SU-DHL-6 (cell line): Measurements from ENCODE around the gene LRP1B.

ENCODE experiments used
- H2AFZ ChIP-seq: fragments of 200-600 bp; sonication (generic); 2 replicates; pipeline ENCODE4 v1.6.1; 2014; ENCODE audit warnings: low read depth, mild to moderate bottlenecking, moderate library complexity, mixed read lengths, antibody characterized with exemption, low read length; ENCODE audit not compliant: severe bottlenecking
- H3F3A ChIP-seq: fragments of 200-600 bp; shearing (Covaris generic); 2 replicates; pipeline ENCODE4 v1.6.0; 2016; ENCODE audit warnings: antibody characterized with exemption, mild to moderate bottlenecking; ENCODE audit not compliant: insufficient read depth
- H3K27ac ChIP-seq: fragments of 200-600 bp; sonication (generic); 2 replicates; pipeline ENCODE4 v1.5.1; 2016; ENCODE audit warnings: low read depth, mild to moderate bottlenecking, low read length, moderate library complexity, mixed read lengths
- H3K27me3 ChIP-seq: fragments of 200-600 bp; sonication (generic), shearing (Covaris generic); 2 replicates; pipeline ENCODE4 v1.6.0; 2014; ENCODE audit warnings: mild to moderate bottlenecking, low read length
- H3K36me3 ChIP-seq: fragments of 200-600 bp; sonication (generic); 2 replicates; pipeline ENCODE4 v1.6.1; 2014; ENCODE audit warnings: mild to moderate bottlenecking, low read length, mixed read lengths
- H3K4me2 ChIP-seq: fragments of 300-600, 200-600 bp; shearing (Covaris generic), sonication (generic); 2 replicates; pipeline ENCODE4 v1.6.0; 2014; ENCODE audit warnings: low read length, low read depth, mild to moderate bottlenecking; ENCODE audit not compliant: poor library complexity, severe bottlenecking
- H3K4me3 ChIP-seq: fragments of 200-600 bp; sonication (generic); 2 replicates; pipeline ENCODE4 v1.5.1; 2014; ENCODE audit warnings: antibody characterized with exemption, low read length, mild to moderate bottlenecking, mixed read lengths; ENCODE audit not compliant: insufficient read depth, poor library complexity, severe bottlenecking
- H3K79me2 ChIP-seq: fragments of 200-600 bp; sonication (generic); 2 replicates; pipeline ENCODE4 v1.6.1; 2014; ENCODE audit warnings: mild to moderate bottlenecking, low read length, moderate library complexity; ENCODE audit not compliant: insufficient read depth
- H3K9ac ChIP-seq: fragments of 200-600 bp; sonication (generic); 2 replicates; pipeline ENCODE4 v1.7.0; 2014; ENCODE audit warnings: mild to moderate bottlenecking, low read length
- H3K9me2 ChIP-seq: fragments of 200-600 bp; sonication (generic); replicated peaks from 2 replicates; pipeline ENCODE4 v1.6.1; 2014; ENCODE audit warnings: low read length; ENCODE audit not compliant: insufficient read depth
- H3K9me3 ChIP-seq: fragments of 200-600 bp; sonication (generic); 2 replicates; pipeline ENCODE4 v1.6.1; 2014; ENCODE audit warnings: low read length, mixed read lengths; ENCODE audit not compliant: insufficient read depth
- H4K20me1 ChIP-seq: fragments of 200-600 bp; sonication (generic); 2 replicates; pipeline ENCODE4 v1.6.1; 2014; ENCODE audit warnings: low read depth, mild to moderate bottlenecking, antibody characterized with exemption, low read length, moderate library complexity, mixed read lengths
- CTCF ChIP-seq: fragments of 200-600 bp; sonication (generic); IDR thresholded peaks from one replicate; pipeline ENCODE4 v1.5.1; 2017; ENCODE audit warnings: antibody characterized with exemption, mild to moderate bottlenecking, low read length, moderate library complexity; ENCODE audit not compliant: insufficient read depth, poor library complexity, severe bottlenecking
- EZH2phosphoT487 ChIP-seq: fragments of 200-600 bp; sonication (generic), shearing (Covaris generic); conservative IDR thresholded peaks from 2 replicates; pipeline ENCODE4 v1.6.1; 2018; ENCODE audit warnings: mild to moderate bottlenecking, antibody characterized with exemption, low read length, moderate library complexity, mixed read lengths

LRP1B gene

GRCh38 chr2:140891614-140892212 lies 1239.1 kb downstream of the LRP1B start:
- Histone ChIP-seq H3K9me3 (no peaks in the 10 kb centered on the region), H3K9ac (no peak overlapping the region), H3K27ac (no peak overlapping the region), H3K27me3 (no peaks in the 10 kb centered on the region), H3K4me2 (no peak overlapping the region), H4K20me1 (no peaks in the 10 kb centered on the region), H3K4me3 (no peak overlapping the region), H3K79me2 (no peaks in the 10 kb centered on the region), H2AFZ (no peak overlapping the region), H3K9me2 (no peaks in the 10 kb centered on the region), H3F3A (no peaks in the 10 kb centered on the region), H3K36me3 (no peaks in the 10 kb centered on the region)
- TF ChIP-seq EZH2phosphoT487 (no peak), CTCF (no peak)

GRCh38 chr2:140882671-140883620 lies 1247.9 kb downstream of the LRP1B start:
- no peak overlapping the region for H2AFZ ChIP-seq
- no peak overlapping the region for H3K27ac ChIP-seq
- H3K4me3 ChIP-seq = no peak overlapping the region
- H3K36me3 ChIP-seq = no peaks in the 10 kb centered on the region
- H3K9ac ChIP-seq = no peak overlapping the region
- H3K9me3 ChIP-seq = no peaks in the 10 kb centered on the region
- H4K20me1 ChIP-seq = no peaks in the 10 kb centered on the region
- no peaks in the 10 kb centered on the region for H3F3A ChIP-seq
- TF ChIP-seq EZH2phosphoT487 = no peak
- TF ChIP-seq CTCF = no peak
- H3K27me3 ChIP-seq = no peaks in the 10 kb centered on the region
- no peaks in the 10 kb centered on the region for H3K79me2 ChIP-seq
- H3K4me2 ChIP-seq = no peak overlapping the region
- H3K9me2 ChIP-seq = no peaks in the 10 kb centered on the region

GRCh38 chr2:140880573-140880972 lies 1250.2 kb downstream of the LRP1B start:
- Histone ChIP-seq H3F3A (no peaks in the 10 kb centered on the region), H4K20me1 (no peaks in the 10 kb centered on the region), H3K9me3 (no peaks in the 10 kb centered on the region), H2AFZ (no peak overlapping the region), H3K4me3 (no peak overlapping the region), H3K9ac (no peak overlapping the region), H3K9me2 (no peaks in the 10 kb centered on the region), H3K4me2 (no peak overlapping the region), H3K27me3 (no peaks in the 10 kb centered on the region), H3K79me2 (no peaks in the 10 kb centered on the region), H3K36me3 (0 out of 2 replicates have a peak, but pooled peaks cover 3% of the 10 kb centered on the region), H3K27ac (no peak overlapping the region)
- no peak for TF ChIP-seq EZH2phosphoT487
- no peak for TF ChIP-seq CTCF
